ENCODE measurements around the gene SF3B4.

- TF ChIP-seq CTCF (IDR thresholded peaks at IDR 0.05), result no peak
- no peak for TF ChIP-seq POLR2A (IDR thresholded peaks at IDR 0.05)
Measured at GRCh38 chr1:149972547-149972946, 44.9 kb upstream of the SF3B4 start.
